Duodenal mucosa (tissue), 2 donors: Measurements from ENCODE around the gene PIP5K1B.

Experiments used
- H3K27ac ChIP-seq: one replicate; pipeline ENCODE4 v1.7.0; 2013; ENCODE audit warnings: low read depth, low read length
- H3K27me3 ChIP-seq, 2 donors: one replicate each; pipeline ENCODE4 v1.7.0; 2013; ENCODE audit warnings: low read length in 2 of 2, control low read depth in 1 of 2; ENCODE audit not compliant: insufficient read depth in 2 of 2, control insufficient read depth in 1 of 2
- H3K36me3 ChIP-seq, 2 donors: one replicate each; pipeline ENCODE4 v1.7.0; 2013; ENCODE audit warnings: low read length in 2 of 2, control low read depth in 1 of 2; ENCODE audit not compliant: insufficient read depth in 2 of 2, control insufficient read depth in 1 of 2
- H3K4me1 ChIP-seq, 2 donors: one replicate each; pipeline ENCODE4 v1.7.0; 2013; ENCODE audit warnings: low read length in 2 of 2, control low read depth in 1 of 2; ENCODE audit not compliant: insufficient read depth in 2 of 2, control insufficient read depth in 1 of 2
- H3K4me3 ChIP-seq, 2 donors: one replicate each; pipeline ENCODE4 v1.7.0; 2013; ENCODE audit warnings: low read length in 2 of 2, low read depth in 1 of 2
- H3K9ac ChIP-seq, 2 donors: one replicate each; pipeline ENCODE4 v1.7.0; 2013; ENCODE audit warnings: low read length in 2 of 2, low read depth in 1 of 2
- H3K9me3 ChIP-seq, 2 donors: one replicate each; pipeline ENCODE4 v1.7.0; 2013; ENCODE audit warnings: low read length in 2 of 2, control low read depth in 1 of 2; ENCODE audit not compliant: control insufficient read depth in 1 of 2

Gene PIP5K1B

DNA sequence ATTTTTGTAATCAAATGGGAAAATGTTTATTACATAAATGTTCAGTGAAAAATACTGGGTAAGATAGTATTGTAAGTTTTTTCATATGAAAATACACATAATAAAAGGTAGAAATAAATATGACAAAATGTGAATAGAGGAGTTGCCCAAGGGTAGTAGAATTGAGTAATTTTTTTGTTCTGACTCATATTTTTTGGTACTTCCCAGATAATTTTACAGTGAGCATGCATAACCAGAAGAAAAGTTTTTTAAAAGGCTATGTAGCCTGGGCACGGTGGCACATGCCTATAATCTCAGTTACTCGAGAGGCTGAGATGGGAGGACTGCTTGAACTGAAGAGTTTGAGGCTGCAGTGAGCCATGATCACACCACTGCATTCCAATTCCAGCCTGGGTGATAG lies 116.9 kb downstream of the PIP5K1B start:
- Histone ChIP-seq H3K27me3 (no peaks in the 10 kb centered on the region), H3K9ac (no peak overlapping the region), H3K9me3 (no peaks in the 10 kb centered on the region), H3K4me3 (no peak overlapping the region), H3K36me3 (peaks cover 3 to 4% of the 10 kb centered on the region in 2 donors), H3K27ac (no peak overlapping the region), H3K4me1 (peaks cover 0 to 6% of the 10 kb centered on the region in 2 donors)

DNA sequence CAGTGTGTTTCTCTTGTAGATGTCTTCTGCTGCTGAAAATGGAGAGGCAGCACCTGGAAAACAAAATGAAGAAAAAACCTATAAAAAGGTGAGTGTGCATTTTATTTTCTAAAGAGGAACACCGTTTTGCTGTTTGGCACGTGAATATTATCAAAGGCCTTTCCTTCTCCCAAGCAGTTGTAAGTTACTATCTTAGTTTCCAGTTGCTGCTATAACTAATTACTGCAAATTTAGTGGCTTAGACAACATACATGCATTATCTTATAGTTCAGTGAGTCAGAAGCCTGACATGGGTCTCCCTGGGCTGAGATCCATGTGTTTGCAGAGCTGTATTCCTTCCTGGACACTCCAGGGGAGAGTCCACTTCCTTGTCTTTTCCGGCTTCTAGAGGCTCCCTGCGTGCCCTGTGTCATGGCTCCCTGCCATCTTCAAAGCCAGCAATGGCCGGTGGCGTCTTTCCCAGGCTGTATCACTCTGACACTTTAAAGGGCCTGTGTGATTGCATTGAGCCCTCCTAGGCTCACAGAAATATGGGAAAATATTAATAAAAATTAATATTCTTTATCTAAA lies 117.6 kb downstream of the PIP5K1B start:
- Histone ChIP-seq H3K4me3 (no peak overlapping the region), H3K27ac (no peak overlapping the region), H3K9me3 (no peaks in the 10 kb centered on the region), H3K9ac (no peak overlapping the region), H3K27me3 (no peaks in the 10 kb centered on the region), H3K36me3 (peaks cover 3 to 4% of the 10 kb centered on the region in 2 donors), H3K4me1 (peaks cover 0 to 4% of the 10 kb centered on the region in 2 donors)

DNA sequence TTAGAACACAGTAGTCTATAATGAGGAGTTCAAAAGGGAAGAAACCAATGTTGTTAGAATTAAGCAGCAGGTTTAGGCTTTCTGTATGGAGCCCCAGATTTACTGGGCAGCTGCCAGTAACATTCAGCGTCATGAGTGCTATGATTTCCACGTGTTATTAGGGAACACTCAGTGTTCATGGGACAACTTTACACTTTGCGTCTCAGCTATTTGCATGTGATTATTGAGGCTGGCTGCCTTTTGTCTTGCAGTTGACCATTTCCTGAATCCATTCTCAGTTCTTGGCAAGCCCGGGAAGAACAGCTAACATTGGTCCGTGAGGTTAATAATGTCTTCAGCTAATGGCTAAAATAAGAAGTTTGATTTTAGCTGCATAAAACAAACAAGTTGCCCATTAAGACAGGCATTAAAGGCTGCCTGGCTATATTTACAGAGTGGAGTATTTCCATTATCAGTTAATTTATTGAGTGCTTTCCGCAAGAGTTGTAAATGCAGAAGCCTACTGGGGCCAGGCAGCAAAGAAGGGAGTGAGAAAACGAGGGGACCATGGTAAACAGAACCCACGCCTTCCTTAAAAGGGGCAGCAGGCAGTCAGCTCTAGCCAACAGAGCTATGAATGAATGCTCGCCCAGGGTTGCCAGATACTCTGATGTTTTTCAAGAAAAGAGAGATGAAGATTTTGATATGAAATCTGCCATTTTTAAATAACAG lies 120.9 kb downstream of the PIP5K1B start:
- peaks cover 0 to 4% of the 10 kb centered on the region in 2 donors for H3K36me3 ChIP-seq
- peaks cover 0 to 4% of the 10 kb centered on the region in 2 donors for H3K4me1 ChIP-seq
- no peak overlapping the region for H3K9ac ChIP-seq
- H3K9me3 ChIP-seq: no peaks in the 10 kb centered on the region
- no peaks in the 10 kb centered on the region for H3K27me3 ChIP-seq
- no peak overlapping the region for H3K4me3 ChIP-seq
- H3K27ac ChIP-seq: no peak overlapping the region

DNA sequence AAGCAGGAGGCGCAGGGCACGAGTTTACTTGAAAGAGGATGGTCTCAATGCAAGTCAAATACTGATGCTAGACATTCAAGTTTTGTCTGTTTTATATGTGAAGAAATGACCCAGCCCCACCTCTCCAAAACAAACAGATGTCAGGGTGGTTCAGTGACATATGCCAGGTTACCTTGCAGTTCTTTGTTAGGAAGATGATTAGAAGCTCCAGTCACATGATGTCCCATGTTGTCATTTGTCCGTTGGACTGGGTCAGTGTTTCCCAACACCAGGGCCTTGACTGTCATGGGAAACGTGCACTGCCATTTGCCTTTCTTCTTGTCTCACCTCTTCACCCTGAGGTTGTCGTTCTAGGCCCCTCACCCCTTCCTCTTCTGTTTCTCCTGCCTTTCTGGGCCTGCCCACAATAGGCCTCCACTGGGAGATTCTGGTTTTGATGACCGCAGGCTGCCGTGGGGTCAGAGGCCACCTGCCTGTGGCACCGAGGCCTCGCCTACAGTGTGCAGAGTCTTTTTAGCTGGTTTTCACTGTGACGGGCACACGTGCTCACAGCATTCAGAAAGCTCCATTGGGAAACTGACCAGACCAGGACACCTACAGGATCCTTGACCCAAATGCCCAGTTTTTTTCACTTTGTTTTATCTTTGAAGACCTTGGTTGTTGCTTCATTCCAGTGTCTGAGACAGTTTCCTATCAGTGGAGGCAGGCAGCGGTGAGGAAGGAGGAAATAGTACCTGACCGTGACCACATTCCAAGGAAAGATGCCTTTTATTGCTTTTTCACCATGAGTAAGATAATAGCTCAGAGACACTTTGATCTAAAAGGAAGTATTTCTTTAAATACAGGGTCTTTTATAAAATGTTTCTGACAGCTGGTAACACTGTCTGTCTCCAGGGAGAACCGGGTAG lies 123.1 kb downstream of the PIP5K1B start:
- peaks cover 0 to 4% of the 10 kb centered on the region in 2 donors for H3K36me3 ChIP-seq
- no peaks in the 10 kb centered on the region for H3K9me3 ChIP-seq
- H3K4me3 ChIP-seq: no peak overlapping the region
- H3K4me1 ChIP-seq: no peaks in the 10 kb centered on the region
- H3K9ac ChIP-seq: no peak overlapping the region
- no peaks in the 10 kb centered on the region for H3K27me3 ChIP-seq
- H3K27ac ChIP-seq: no peak overlapping the region

DNA sequence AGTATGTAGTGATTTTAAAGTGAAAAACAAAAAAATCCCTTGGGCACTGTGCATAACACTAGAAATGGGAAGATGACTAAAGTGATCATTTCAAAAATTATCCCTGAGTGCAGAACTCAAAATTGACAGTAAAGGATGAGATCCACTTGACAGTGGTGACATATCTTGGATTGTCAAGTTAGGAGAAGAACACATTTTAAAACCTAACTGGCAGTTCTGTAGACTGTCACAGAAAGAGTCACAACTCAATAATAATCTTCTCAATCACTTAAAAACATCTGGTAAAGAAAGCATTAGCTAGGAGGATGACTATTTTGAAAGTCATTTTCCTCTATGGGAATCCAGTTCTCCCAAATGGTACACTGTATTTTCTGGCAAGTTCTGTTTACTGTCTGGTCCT lies 127.1 kb downstream of the PIP5K1B start:
- H3K36me3 ChIP-seq: peaks cover 0 to 4% of the 10 kb centered on the region in 2 donors
- H3K27me3 ChIP-seq: no peaks in the 10 kb centered on the region
- H3K9me3 ChIP-seq: no peaks in the 10 kb centered on the region
- no peak overlapping the region for H3K9ac ChIP-seq
- H3K4me3 ChIP-seq: no peak overlapping the region
- no peaks in the 10 kb centered on the region for H3K4me1 ChIP-seq
- H3K27ac ChIP-seq: no peak overlapping the region

DNA sequence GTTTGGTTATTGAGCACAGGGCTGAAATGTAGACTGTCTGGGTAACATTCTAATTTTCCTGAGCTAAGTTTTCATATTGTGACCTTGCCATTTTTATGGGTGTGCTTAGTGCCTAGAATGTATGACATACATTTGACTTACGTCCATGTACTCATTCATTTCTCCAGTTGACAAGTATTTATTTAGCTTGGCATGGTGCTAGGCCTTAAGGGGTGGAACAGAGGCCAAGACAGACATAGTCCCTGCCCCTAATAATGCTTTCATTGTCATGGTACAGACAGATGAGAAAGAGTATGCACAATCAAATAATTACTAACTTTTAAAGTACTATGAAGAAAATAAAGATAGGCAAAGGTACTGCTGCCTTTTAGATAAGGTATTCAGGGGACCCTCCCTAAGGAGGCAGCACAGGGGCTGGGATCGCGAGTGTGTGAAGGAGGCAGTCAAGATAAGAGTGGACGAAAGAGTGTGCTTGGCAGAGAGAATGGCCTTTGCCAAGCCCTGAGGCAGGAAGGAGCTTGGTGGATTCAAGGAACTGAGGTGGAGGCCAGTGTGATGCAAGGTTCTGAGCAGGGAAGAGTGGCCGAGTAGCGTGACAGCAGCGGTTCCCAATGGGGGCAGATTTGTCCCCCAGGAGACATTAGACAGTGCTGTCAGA lies 128.0 kb downstream of the PIP5K1B start:
- Histone ChIP-seq H3K27ac (no peak overlapping the region), H3K9me3 (no peaks in the 10 kb centered on the region), H3K4me3 (no peak overlapping the region), H3K4me1 (no peaks in the 10 kb centered on the region), H3K27me3 (no peaks in the 10 kb centered on the region), H3K36me3 (peaks cover 0 to 4% of the 10 kb centered on the region in 2 donors), H3K9ac (no peak overlapping the region)

DNA sequence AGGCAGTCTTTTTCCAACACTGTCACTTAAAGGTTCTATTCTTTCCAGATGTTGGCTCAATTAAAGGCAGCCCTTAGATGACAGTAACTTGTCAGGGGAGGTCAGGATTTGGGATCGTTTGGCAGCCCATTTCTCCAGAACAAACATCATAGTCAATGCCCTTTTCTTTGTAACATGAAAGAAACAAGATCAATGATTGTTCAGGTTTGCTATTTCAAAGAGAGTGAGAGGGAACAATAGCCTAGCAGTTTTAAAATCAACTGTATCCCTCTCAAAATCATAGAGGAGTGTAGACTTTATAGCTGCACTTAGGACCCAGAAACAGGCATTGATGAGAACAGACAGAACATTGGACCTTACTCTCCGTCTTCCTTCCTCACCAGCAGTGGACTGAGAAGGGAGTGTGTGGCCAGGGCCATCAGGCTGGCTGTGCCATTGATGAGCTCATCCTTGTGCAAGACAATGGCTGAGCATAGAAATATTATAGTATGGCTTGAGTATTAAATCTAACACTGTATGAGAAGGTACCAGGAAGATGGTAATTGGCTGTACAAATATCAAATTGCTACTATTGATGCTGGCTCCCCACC lies 130.0 kb downstream of the PIP5K1B start:
- Histone ChIP-seq H3K9me3 (no peaks in the 10 kb centered on the region), H3K36me3 (peaks cover 3 to 4% of the 10 kb centered on the region in 2 donors), H3K27me3 (no peaks in the 10 kb centered on the region), H3K9ac (no peak overlapping the region), H3K4me1 (no peaks in the 10 kb centered on the region), H3K4me3 (no peak overlapping the region), H3K27ac (no peak overlapping the region)

DNA sequence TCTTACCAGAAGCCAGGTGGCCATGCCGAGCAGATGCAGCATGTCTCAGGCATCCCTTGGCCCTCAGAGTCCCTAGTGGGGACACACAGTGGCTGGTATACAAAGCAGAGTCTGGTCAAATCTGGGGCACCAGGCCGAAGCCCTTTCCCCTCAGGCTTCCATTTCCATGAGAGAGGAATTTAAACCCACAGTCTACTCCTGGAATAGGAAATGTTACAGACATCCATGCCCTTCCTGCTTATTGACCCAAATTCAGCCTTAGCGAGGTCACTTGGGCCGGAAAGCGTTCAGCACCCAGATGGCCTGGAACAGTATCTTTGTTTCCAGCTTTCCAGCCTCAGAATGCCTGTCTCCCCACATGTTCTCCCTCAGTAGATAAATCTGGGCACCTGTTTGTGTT lies 131.7 kb downstream of the PIP5K1B start:
- no peaks in the 10 kb centered on the region for H3K4me1 ChIP-seq
- H3K9ac ChIP-seq: no peak overlapping the region
- H3K9me3 ChIP-seq: no peaks in the 10 kb centered on the region
- H3K27ac ChIP-seq: no peak overlapping the region
- no peaks in the 10 kb centered on the region for H3K27me3 ChIP-seq
- no peak overlapping the region for H3K4me3 ChIP-seq
- H3K36me3 ChIP-seq: peaks cover 4 to 5% of the 10 kb centered on the region in 2 donors

DNA sequence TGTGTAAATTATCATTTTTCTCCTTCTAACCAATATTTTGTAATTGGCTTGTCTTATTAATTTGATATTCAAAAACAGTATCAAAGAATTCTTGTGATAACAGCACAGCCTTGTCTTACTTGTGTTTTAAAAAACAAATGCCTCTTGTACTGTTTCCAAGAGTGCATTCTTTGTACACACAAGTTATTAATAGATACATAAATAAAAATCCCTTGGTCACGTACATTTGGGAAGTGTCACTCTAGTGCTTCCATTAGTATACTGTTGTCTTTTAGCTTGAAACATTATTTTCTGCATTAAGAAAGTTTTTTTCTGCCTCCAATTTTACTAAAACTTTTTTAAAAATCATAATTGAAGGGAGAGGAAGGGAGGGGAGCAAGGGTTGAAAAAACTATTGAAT lies 133.2 kb downstream of the PIP5K1B start:
- Histone ChIP-seq H3K9me3 (no peaks in the 10 kb centered on the region), H3K36me3 (peaks cover 4 to 8% of the 10 kb centered on the region in 2 donors), H3K9ac (no peak overlapping the region), H3K4me3 (no peak overlapping the region), H3K27ac (no peak overlapping the region), H3K4me1 (no peaks in the 10 kb centered on the region), H3K27me3 (no peaks in the 10 kb centered on the region)
